NCI-H345 (cell line): ENCODE data around the gene MXRA8.
A peak's percentile ranks its signal among the peaks of the same experiment; 100 is the strongest.

Experiments used
- DNase-seq: peaks from one replicate; lab custom pipeline; 2025; lab: John Stamatoyannopoulos, UW

The MXRA8 gene

GRCh38 chr1:1366699-1367066, 8.3 kb upstream of the MXRA8 start:
- no peak for DNase-seq

- DNase-seq = no peak
These were observed 7.7 kb upstream of the MXRA8 start for GRCh38 chr1:1365875-1366698.

- DNase-seq = no peak
These were observed 5.9 kb upstream of the MXRA8 start for GRCh38 chr1:1364266-1364665.

GRCh38 chr1:1361982-1362423, 3.6 kb upstream of the MXRA8 start:
- DNase-seq = no peak

- DNase-seq = no peak
These were observed 3.1 kb upstream of the MXRA8 start for GRCh38 chr1:1361233-1361981.

- no peak for DNase-seq
These were observed 2.3 kb upstream of the MXRA8 start for GRCh38 chr1:1360506-1361169.

- no peak for DNase-seq
These were observed 1.5 kb upstream of the MXRA8 start for GRCh38 chr1:1359664-1360468.

GRCh38 chr1:1359308-1359663, 931 bp upstream of the MXRA8 start:
- DNase-seq = no peak

GRCh38 chr1:1357871-1358432, 403 bp downstream of the MXRA8 start:
- no peak for DNase-seq

- no peak for DNase-seq
These were observed 1.5 kb downstream of the MXRA8 start for GRCh38 chr1:1356796-1357401.

- DNase-seq = no peak
These were observed 2.1 kb downstream of the MXRA8 start for GRCh38 chr1:1356166-1356795.

GRCh38 chr1:1355416-1355815, 2.9 kb downstream of the MXRA8 start:
- DNase-seq = peak; percentile 40

- no peak for DNase-seq
These were observed 3.8 kb downstream of the MXRA8 start for GRCh38 chr1:1354271-1355247.

- DNase-seq = peak; percentile 47
These were observed 4.8 kb downstream of the MXRA8 start for GRCh38 chr1:1353389-1354151.

- peak; percentile 19 for DNase-seq
These were observed 5.5 kb downstream of the MXRA8 start for GRCh38 chr1:1352786-1353388.

GRCh38 chr1:1351511-1352427, 6.6 kb downstream of the MXRA8 start:
- DNase-seq = no peak
